ENCODE results near the gene FRMD4A. TPM values are rescaled to one million over a fixed set of nuclear protein-coding genes. Genes with fewer than 3 reads are reported as not detected.

The FRMD4A gene
- polyA plus RNA-seq, 1 of the 3 experiments (the other 2 are of a cell fraction): 37.7 TPM

DNA sequence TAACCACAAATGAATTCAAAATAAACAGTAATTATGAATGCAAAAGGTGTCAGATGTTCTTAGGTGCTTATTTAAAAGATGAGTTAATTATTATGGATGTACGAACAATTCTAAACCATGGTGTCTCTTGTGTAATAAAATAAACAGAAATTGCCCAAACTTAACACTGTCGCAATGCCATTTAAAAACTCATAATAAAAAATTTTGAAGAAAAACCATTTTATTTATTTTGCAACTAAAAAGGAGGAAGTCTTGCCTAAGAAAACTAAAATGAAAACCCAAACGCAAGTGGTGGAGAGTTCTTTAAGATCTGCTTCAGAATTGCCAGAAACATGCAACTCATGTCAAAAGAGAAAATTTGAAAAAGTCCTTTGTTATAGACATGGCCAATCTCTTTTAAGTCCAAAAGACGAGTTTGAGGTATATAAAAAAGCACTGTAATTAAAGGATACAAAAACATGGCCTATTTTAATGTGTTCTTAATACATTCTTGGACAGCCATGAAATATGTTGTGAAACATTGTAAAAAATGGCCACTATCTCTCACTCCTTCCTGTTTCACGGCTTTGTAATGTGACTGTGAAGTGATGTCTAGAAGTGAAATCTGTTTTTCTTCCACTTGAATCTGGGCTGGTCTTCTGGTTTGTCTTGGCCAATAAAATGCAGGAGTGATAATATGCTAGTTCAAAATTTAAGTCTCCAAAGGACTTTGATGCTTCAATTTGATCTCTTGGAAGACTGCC is 421.0 kb downstream of the FRMD4A start:
- peaks cover 4% of the 10 kb centered on the region for H3F3A ChIP-seq (replicated peaks; ENCODE audit: insufficient read depth)
- no peak overlapping the region for H3K27ac ChIP-seq (ENCODE audit: low read depth in 2 of 2, low read length in 1 of 2)
- no peak overlapping the region for H3K9ac ChIP-seq
- no peak overlapping the region for H2AFZ ChIP-seq (ENCODE audit: low read depth)
- no peaks in the 10 kb centered on the region for H3K4me1 ChIP-seq (ENCODE audit: control insufficient read depth in 1 of 2, insufficient read depth in 2 of 2, low read depth in 1 of 2, low read length in 1 of 2)
- H3K9me3 ChIP-seq: no peaks in the 10 kb centered on the region
- peaks cover 0 to 14% of the 10 kb centered on the region in 2 experiments for H3K36me3 ChIP-seq (replicated peaks in 1 of 2; ENCODE audit: control insufficient read depth in 1 of 2, insufficient read depth in 2 of 2, low read length in 1 of 2)
- 88% methylated on average over 5 of the region's 5 CpGs for WGBS (ENCODE audit: low lambda C conversion rate)
- no peaks in the 10 kb centered on the region for H4K20me1 ChIP-seq (ENCODE audit: insufficient read depth)
- ChIA-PET POLR2A (no interaction called here), CTCF (interaction anchor here (1.5 kb wide), 1 partner anchor 10 kb away, joined by 3 read pairs; no protein-coding TSS in a partner anchor)
- DNase-seq: no peak
- H3K4me2 ChIP-seq: no peak overlapping the region
- H3K79me2 ChIP-seq (ENCODE audit: insufficient read depth): no peaks in the 10 kb centered on the region
- H3K4me3 ChIP-seq (ENCODE audit: low read depth in 2 of 2, low read length in 1 of 2): no peak overlapping the region
- no peaks in the 10 kb centered on the region for H3K9me2 ChIP-seq
- H3K27me3 ChIP-seq (ENCODE audit: insufficient read depth): no peaks in the 10 kb centered on the region
- TF ChIP-seq TCF12 (IDR thresholded peaks at IDR 0.05): no peak
- TF ChIP-seq ELF1 (IDR thresholded peaks at IDR 0.05): no peak

DNA sequence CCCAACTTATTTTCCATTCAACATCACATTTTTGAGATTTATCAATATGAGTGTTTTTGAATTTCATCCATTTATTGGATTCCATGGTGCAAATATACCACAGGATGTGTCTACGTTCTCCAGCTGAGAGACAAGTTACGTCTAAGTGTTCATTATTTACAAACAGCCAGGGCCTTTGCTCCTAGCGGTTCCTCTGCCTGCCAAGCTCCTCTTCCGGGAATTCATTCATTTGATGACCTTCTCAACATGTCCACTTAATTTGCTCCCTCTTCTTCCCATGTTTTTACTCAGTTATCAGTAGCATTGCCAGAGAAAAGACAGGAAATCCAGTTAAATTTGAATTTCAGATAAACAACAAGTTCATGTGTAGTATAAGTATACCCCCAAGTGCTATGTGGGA is 422.2 kb downstream of the FRMD4A start:
- Histone ChIP-seq H3K79me2 (ENCODE audit: insufficient read depth) (no peaks in the 10 kb centered on the region), H4K20me1 (ENCODE audit: insufficient read depth) (no peaks in the 10 kb centered on the region), H3K27ac (ENCODE audit: low read depth in 2 of 2, low read length in 1 of 2) (no peak overlapping the region), H3K27me3 (ENCODE audit: insufficient read depth) (no peaks in the 10 kb centered on the region), H3K4me2 (no peak overlapping the region), H3K9me2 (no peaks in the 10 kb centered on the region), H3K4me3 (ENCODE audit: low read depth in 2 of 2, low read length in 1 of 2) (no peak overlapping the region), H2AFZ (ENCODE audit: low read depth) (no peak overlapping the region), H3F3A (replicated peaks; ENCODE audit: insufficient read depth) (peaks cover 4% of the 10 kb centered on the region), H3K36me3 (replicated peaks in 1 of 2; ENCODE audit: control insufficient read depth in 1 of 2, insufficient read depth in 2 of 2, low read length in 1 of 2) (peaks cover 0 to 14% of the 10 kb centered on the region in 2 experiments), H3K4me1 (ENCODE audit: control insufficient read depth in 1 of 2, insufficient read depth in 2 of 2, low read depth in 1 of 2, low read length in 1 of 2) (peaks cover 0 to 5% of the 10 kb centered on the region in 2 experiments; a peak in 1 of 4 replicates), H3K9me3 (no peaks in the 10 kb centered on the region), H3K9ac (no peak overlapping the region)
- DNase-seq: no peak
- ChIA-PET CTCF (no interaction called here), POLR2A (no interaction called here)
- TF ChIP-seq RAD21 (IDR thresholded peaks at IDR 0.05; ENCODE audit: low read length) (no peak), RXRA (IDR thresholded peaks at IDR 0.05; ENCODE audit: borderline replicate concordance, low read depth) (no peak), RCOR1 (IDR thresholded peaks at IDR 0.05; ENCODE audit: low read length) (no peak), IRF3 (IDR thresholded peaks at IDR 0.05; ENCODE audit: low read depth, low read length) (no peak), EP300 (IDR thresholded peaks at IDR 0.05; ENCODE audit: borderline replicate concordance in 1 of 2, low read depth in 1 of 2, low read length in 1 of 2) (no peak), FOXJ3 (CRISPR knock-in tag; IDR thresholded peaks at IDR 0.05) (no peak)
- 93% methylated on average over 4 of the region's 4 CpGs for WGBS (ENCODE audit: low lambda C conversion rate)

DNA sequence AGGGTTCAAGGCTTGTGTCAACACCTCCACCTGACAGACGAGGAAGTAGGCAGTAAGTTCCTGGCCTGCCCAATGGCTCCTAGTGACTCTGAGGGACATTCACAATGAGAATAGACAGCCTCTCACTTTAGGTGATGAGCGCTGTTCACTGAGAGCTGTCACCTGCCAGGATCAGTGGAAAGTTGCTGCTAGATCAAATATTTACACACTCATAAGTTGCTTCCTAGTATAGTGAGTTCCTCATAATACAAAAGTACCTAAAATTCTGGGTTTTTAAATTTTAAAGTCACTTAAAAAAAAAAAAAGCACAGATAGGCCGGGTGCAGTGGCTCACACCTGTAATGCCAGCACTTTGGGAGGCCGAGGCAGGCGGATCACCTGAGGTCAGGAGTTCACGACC is 423.2 kb downstream of the FRMD4A start:
- Histone ChIP-seq H3K79me2 (ENCODE audit: insufficient read depth) (no peaks in the 10 kb centered on the region), H3K4me2 (no peak overlapping the region), H3K9me3 (no peaks in the 10 kb centered on the region), H3F3A (replicated peaks; ENCODE audit: insufficient read depth) (peaks cover 4% of the 10 kb centered on the region), H2AFZ (ENCODE audit: low read depth) (no peak overlapping the region), H3K27me3 (ENCODE audit: insufficient read depth) (no peaks in the 10 kb centered on the region), H3K4me3 (ENCODE audit: low read depth in 2 of 2, low read length in 1 of 2) (no peak overlapping the region), H3K9me2 (no peaks in the 10 kb centered on the region), H4K20me1 (ENCODE audit: insufficient read depth) (no peaks in the 10 kb centered on the region), H3K27ac (ENCODE audit: low read depth in 2 of 2, low read length in 1 of 2) (no peak overlapping the region), H3K4me1 (ENCODE audit: control insufficient read depth in 1 of 2, insufficient read depth in 2 of 2, low read depth in 1 of 2, low read length in 1 of 2) (peaks cover 0 to 5% of the 10 kb centered on the region in 2 experiments; a peak in 1 of 4 replicates), H3K36me3 (replicated peaks in 1 of 2; ENCODE audit: control insufficient read depth in 1 of 2, insufficient read depth in 2 of 2, low read length in 1 of 2) (peaks cover 0 to 14% of the 10 kb centered on the region in 2 experiments), H3K9ac (no peak overlapping the region)
- WGBS (ENCODE audit: low lambda C conversion rate): 89% methylated on average over 5 of the region's 6 CpGs
- CTCF ChIA-PET: no interaction called here
- POLR2A ChIA-PET: no interaction called here
- DNase-seq: no peak
- TF ChIP-seq SIN3A (IDR thresholded peaks at IDR 0.05; ENCODE audit: borderline replicate concordance, low read depth, low read length) (no peak), MEF2A (IDR thresholded peaks at IDR 0.05; ENCODE audit: borderline replicate concordance, low read depth) (no peak), RCOR1 (IDR thresholded peaks at IDR 0.05; ENCODE audit: low read length) (no peak), FOSL2 (IDR thresholded peaks at IDR 0.05; ENCODE audit: borderline replicate concordance, low read depth) (no peak), USF1 (IDR thresholded peaks at IDR 0.05; ENCODE audit: borderline replicate concordance, low read depth) (no peak), GATA2 (CRISPR knock-in tag; IDR thresholded peaks at IDR 0.05) (no peak), SMC3 (IDR thresholded peaks at IDR 0.05; ENCODE audit: low read depth, low read length) (no peak), RXRA (IDR thresholded peaks at IDR 0.05; ENCODE audit: borderline replicate concordance, low read depth) (no peak), NFIC (IDR thresholded peaks at IDR 0.05; ENCODE audit: borderline replicate concordance) (no peak), TEAD4 (IDR thresholded peaks at IDR 0.05; ENCODE audit: borderline replicate concordance, insufficient read depth) (no peak), EZH2phosphoT487 (IDR thresholded peaks at IDR 0.05; ENCODE audit: borderline replicate concordance, low read depth) (no peak), MAX (IDR thresholded peaks at IDR 0.05; ENCODE audit: low read depth) (no peak), IRF3 (IDR thresholded peaks at IDR 0.05; ENCODE audit: low read depth, low read length) (no peak)
